ENCODE results near the gene OR7G3.

Gene OR7G3

DNA sequence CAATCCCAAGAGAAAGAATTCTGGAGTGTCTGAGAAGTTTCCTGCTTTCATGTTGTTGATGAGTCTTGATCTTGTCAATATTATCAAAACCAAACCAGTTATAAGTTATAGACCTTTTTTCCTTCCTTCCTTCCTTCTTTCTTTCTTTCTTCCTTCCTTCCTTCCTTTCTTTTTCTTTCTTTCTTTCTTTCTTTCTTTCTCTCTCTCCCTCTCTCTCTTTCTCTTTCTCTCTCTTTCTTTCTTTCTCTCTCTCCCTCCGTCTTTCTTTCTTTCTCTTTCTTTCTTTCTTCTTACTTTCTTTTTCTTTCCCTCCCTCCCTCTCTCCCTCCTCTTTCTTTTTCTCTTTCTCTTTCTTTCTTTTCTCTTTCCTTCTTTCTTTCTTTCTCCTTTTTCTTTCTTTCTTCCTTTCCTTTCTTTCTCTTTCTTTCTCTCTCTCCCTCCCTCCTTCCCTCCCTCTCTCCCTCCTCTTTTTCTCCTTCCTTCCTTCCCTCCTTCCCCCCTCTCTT lies at the start of gene OR7G3:
Gene OR7G3 (minus strand): TSS at position 51 of the 506 bp plus-strand sequence. CDS start 0 bp downstream, at position 51.
- DNase-seq (ENCODE audit: low read depth, low spot score): no peak

DNA sequence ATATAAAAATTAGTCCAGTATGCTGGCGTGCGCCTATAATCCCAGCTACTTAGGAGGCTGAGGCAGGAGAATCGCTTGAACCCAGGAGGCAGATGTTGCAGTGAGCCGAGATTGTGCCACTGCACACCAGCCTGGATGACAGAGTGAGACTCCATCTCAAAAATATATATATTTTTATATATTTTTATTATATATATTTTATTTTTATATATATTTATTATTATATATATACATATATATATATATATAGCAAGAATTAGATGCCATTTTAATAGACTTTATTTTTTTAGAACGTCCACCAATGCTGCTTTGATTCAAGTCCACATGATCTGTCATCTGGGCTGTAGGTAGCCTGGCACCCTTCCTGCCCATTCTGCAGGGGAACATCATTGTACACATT lies 48.6 kb upstream of the OR7G3 start:
- DNase-seq (ENCODE audit: low read depth, low spot score): no peak

DNA sequence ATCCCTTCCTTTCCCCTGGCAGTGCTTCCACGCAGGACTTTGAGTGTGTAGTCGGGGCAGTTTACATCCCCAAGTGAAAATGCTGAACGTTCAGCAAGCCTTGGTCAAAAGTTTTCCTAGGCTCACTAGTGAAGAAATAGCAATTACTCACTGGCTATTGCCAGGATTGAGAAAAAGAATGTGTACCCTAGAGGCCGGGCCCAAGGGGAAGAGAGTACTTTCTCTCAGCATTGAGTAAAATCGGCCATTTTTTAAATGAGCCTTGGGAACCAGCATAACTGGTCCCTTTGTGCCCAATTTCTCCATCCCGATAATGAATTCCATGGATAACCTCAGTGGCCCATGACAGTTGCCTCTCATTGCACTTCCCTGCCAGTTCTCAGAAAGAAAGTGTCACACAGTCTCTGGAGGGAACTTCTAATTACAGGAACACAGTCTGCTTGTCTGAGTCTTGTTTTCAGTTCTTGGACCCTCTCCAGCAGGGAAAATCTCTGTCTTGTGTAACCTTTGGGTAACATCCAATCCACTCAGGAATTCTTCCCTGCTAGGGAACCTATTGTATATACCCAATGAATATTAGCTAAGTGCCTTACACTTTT lies 44.7 kb upstream of the OR7G3 start:
- DNase-seq (ENCODE audit: low read depth, low spot score): no peak

DNA sequence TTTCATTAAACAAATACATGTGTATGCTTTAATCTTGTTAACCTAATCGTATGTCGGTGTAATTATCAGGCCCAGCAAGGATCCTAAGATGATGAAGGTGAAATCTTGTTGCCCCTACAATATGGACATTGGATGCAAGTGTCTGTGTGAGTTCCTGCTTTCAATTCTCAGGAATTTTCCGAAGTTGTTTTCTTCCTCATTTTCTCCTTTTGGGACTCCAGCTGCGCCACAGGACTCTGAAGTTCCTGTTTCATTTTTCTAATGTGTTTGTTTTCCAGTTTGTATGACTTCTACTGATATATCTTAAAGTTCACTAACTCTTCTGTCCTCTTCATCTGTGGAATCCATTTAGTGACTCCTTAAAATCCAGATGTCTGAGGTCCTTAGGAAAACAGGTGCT lies 40.1 kb upstream of the OR7G3 start:
- no peak for DNase-seq (ENCODE audit: low read depth, low spot score)

DNA sequence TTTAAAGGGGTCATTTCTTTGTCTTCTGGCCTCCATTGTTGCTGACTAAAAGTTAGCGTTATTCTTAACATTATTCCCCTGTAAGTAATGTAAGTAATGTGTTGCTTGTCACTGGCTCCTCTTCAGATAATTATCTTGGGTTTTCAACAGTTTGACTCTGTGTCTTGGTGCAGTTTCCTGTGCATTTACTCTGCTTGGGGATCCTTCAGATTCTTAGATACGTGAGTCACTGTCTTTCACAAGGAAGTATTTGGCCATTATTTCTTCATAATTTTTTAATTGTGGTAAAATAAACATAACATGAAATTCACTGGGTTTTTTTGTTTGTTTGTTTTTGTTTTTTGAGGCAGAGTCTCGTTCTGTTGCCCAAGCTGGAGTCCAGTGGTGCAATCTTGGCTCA lies 38.5 kb upstream of the OR7G3 start:
- no peak for DNase-seq (ENCODE audit: low read depth, low spot score)

DNA sequence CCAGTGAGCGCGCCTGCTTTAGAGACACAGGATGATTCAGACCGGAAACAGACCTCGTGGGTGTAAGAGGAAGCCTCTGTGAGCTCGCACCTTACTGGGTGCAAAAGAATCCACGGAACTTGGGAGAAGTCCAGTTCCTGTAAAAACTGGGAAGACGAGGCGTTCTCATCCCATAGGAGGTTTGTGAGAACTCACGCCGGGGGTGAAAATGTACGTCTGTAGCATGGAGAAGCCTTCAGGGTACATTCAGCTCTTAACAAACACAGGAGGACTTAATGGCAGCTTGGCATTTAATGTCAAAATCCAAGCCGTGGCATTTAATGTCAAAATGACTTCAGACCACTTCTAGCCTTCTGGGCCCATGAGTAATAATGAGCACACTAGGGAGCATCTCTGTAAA lies 34.7 kb upstream of the OR7G3 start:
- no peak for DNase-seq (ENCODE audit: low read depth, low spot score)

DNA sequence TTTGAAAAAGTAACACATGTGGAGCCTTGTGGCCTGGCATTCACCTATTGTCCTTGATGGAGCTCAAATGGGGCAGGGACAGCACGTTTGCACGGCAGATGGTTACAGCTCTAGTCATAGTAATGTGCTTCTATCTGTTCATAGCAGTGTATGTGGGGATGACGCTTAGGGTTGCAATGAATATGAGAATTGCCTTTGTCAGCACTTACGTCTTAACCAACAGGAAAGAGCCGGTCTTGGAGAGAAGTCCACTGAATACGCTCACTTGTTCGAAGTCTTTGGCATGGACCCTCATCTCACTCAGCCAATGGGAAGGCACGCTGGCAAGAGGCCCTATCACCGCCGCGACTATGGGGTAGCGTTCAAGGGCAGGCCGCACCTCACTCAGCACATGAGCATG lies 33.1 kb upstream of the OR7G3 start:
- no peak for DNase-seq (ENCODE audit: low read depth, low spot score)

DNA sequence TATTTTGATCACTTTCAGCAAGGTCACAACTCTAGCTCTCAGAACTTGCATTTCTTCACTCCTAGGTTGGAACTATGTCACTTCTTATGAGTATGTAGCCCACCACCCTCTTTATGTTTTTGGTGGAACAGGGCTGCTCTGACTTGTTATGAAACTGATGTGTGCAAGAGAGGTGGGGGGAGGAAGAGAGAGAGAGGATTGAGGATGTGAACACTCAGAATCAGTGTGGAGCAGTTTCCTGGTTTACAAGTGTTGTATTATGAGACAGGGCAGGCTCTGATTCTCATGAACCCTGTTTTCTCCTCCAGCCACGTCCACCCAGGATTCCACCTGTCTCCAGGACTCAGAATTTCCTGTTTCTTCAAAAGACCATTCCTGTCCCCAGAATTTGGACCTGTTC lies 29.6 kb upstream of the OR7G3 start:
- DNase-seq (ENCODE audit: low read depth, low spot score): no peak

DNA sequence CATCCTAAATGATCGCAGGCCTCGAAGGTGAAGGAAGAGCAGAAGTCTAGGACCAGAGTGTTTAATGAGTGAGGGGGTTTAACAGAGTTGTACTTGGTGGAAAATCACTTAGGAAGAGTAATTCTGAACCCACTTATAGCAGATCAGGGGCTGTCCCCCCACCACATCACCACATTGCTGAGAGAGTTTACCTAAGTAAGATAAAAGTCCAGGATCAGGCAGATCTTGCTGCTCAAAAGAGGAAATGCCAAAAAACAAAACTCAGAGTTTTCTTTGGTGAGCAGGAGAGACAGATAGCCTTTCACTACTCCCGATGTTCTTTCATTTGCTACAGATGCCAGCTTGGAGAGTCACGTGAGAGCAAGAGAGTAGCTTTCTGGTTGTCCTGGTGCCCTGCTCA lies 28.8 kb upstream of the OR7G3 start:
- no peak for DNase-seq (ENCODE audit: low read depth, low spot score)

DNA sequence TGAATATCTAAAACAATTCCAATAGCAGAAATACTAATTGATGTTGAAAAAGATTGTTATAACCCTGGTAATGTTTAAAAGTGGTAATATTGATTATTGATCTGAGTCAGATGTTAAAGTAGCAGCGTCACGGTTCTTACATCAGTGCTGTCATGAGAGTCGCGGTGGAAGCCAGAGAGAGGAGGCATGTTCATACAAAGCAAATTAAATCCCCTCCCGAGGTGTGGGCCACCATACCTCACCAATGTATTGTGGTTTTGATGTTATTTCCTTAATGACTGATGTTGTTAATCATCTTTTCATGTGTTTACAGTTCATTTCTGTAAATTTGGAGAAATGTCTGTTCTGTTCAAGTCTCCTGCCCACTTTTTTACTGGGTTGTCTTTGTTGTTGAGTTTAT lies 24.6 kb upstream of the OR7G3 start:
- no peak for DNase-seq (ENCODE audit: low read depth, low spot score)

DNA sequence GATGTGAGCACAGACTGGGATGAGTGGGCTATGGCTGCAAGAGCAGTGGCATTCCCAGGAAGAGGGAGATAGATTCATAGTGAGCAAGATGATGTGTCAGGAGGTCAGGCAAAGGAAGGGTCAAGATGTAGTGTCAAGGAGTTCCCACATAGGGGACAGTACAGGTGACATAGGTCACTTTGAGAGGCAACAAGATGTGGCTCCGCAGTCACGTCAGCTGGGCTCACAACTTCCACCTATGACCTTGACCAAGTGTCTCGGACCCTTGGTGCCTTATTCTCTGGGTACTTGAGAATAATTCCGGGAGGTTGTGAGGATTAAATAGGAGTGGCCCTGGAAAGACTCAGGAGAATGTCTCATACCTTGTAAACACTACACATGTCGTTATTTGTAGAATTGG lies 23.9 kb upstream of the OR7G3 start:
- no peak for DNase-seq (ENCODE audit: low read depth, low spot score)

DNA sequence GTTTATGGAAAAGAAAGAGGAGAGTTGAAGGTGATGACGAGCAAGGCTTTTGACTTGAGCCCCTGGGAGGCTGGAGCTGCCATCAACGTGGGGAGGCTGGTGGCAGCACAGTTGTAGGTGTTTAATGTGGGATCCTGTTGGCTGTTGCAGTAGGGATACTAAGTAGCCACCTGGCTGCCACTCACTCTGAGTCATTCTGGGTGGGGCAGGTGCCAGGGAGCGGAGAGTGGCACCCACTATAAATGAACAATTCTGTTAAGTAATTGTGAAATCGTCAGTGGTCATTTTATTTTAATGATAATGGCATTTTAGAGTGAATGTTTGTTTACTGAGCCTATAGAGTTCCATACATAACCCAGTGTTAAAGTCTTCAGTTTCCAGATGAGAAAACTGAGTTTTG lies 23.2 kb upstream of the OR7G3 start:
- no peak for DNase-seq (ENCODE audit: low read depth, low spot score)

DNA sequence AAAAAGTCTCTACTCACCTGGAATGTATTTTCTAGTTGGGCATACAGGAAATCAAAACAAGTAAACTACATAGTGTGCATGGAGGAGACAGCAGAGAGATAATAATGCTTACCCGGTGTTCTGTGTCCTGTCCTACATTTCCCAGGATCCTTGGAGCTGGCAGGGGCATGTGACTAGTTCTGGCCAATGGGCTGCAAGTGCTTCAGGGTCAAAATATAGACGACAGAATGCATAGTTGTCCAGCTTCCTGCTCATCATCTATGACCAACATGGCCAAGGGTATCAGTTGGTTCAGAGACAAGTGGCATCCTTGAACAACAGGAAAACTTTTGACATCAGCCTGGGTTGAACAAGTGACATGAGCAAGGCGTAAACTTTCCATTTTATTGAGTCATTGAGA lies 21.9 kb upstream of the OR7G3 start:
- DNase-seq (ENCODE audit: low read depth, low spot score): no peak

DNA sequence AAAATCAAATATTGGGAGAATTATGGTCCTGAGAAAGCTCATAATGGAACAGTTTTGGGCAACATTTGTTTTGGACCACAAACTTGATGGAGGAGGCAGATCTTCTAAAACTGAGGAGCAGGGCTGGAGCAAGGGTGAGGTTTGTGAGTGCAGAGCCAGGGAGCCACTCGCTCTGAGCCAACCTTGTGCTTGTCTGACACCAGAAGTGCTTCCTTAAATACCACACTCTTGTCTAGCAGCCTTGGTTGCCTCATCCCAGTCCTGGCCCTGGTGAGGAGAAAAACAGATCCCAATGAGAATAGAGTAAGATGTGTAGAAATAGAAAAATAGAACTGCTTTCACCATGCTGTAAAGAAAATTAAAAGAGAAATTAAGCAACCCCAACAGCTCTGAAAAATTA lies 20.1 kb upstream of the OR7G3 start:
- DNase-seq (ENCODE audit: low read depth, low spot score): no peak

DNA sequence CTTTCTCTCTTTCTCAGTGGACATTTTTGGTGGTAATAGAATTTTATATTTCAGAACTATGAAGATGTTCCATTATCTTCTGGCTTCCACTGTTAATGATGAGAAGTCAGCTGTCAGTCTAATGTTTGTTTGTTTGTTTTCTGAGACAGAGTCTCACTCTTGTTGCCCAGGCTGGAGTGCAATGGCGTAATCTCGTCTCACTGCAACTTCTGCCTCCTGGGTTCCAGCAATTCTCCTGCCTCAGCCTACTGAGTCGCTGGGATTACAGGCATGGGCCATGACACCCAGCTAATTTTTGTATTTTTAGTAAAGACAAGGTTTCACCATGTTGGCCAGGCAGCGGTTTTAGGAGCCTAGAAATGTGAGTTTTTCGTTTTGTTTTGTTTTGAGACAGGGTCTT lies 18.2 kb upstream of the OR7G3 start:
- no peak for DNase-seq (ENCODE audit: low read depth, low spot score)

DNA sequence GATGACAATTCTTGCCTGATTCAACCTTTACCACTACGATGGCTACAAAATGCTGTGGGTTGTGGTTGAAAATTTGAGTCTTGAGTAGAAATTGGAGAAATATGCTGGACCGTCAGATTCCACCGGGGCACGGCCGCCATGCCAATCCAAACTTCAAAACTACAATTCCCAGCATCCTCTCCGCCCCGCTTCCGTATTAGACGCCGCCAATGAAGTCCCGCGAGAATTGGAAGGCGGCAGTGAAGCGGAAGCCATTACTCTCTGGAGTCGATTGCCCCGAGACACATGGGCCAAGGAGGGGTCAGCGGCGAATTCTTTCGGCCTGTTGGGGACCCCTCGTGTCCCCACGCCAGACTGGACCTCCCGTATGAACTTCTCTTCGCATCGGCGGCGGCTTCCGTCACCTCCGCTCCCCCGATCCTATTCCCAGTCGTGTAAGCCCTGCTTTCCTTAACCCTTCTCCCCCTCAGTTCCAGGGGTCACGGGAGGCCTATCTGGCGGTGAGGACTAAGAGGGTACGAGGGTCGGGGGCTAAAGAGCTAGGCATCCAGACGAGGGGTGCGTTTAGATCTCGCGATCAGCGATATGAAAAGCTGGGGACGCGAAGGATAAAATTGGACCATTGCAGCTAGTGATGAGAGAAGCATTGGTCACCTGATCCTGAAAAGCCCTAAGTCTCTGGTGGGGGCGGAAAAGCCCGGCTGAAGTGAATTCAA lies 13.6 kb upstream of the OR7G3 start, which contains the start of gene ZNF317:
Gene ZNF317 (plus strand): TSS at position 239 of the 716 bp plus-strand sequence. CDS start 15,620 bp downstream, outside the sequence.
- peak; percentile 50 for DNase-seq (ENCODE audit: low read depth, low spot score)

DNA sequence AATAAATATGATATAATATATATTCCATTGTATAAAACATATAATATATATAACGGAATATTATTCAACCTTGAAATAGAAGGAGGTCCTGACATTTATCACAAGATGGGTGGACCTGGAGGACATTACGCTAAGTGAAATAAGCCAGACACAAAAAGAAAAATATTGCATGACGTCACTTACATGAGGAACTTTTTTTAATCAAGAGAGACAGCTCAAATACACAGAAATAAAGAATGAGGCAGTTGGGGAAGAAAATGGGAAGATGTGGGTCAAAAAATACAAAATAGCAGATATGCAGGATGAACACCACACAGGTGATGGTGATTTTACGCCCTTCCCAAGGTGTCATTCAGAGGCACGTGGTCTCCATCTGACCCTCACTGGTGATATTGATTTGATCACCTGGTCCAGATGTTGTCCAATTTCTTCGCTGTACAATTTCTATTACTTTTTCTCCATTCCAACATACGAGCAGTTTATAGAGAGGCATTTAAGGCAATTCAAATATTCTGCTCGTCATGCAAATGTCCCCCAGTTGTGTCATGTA lies 12.9 kb upstream of the OR7G3 start:
- DNase-seq (ENCODE audit: low read depth, low spot score): no peak

DNA sequence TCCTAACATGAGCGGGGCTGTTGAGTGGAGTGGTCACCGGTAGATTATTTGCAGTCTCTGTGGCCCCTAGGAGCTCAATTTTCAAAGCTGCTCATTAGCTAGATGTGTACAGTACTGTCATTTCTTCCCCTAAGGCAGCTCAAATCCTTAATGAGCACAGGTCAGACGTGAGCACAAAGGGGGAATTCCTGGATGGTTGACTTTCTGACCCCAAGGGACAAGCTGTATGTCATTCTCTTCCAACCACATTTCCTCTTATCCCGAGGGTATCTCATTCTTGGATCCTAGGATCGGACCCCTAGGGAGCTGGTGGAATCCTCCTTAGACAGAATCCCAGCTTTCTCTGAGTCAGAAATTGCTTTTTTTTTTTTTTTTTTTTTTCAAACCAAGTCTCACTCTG lies 5.7 kb upstream of the OR7G3 start:
- DNase-seq (ENCODE audit: low read depth, low spot score): no peak

DNA sequence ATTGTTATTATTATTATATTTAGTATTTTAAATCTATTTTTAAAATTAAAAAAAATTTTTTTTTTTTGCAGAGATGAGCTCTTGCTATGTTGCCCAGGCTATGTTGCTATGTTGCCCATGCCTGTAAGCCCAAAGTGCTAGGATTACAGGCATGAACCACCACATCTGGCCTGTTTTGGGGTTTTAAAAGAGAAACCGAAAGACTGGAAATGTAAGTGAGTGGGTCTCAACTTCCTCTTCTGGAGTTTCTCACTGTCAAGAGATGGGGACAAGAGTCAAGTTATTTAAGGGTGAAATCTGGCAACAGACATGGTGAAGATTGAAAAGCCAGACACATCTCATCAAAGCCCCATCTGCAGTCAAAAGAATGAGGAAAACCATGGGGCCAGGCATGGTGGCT lies 4.2 kb upstream of the OR7G3 start:
- no peak for DNase-seq (ENCODE audit: low read depth, low spot score)

DNA sequence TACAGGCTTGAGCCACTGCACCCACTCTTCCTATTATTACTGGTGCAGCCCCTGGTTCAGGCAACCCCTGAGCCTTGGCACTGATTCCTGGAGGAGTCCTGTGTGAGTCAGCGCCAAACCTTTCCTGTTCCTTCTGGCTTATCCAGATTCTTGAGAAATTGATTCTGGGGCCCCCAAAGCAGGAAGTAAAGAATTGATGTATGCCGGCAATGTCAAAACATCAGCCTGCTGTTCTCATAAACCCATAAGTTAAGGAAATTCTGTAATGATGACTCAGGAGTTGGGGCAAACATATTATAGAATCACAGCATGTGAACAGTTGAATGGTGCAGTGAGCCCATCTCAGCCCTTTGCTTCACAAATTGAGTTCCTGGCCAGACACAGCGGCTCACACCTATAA lies 1.4 kb upstream of the OR7G3 start:
- no peak for DNase-seq (ENCODE audit: low read depth, low spot score)

DNA sequence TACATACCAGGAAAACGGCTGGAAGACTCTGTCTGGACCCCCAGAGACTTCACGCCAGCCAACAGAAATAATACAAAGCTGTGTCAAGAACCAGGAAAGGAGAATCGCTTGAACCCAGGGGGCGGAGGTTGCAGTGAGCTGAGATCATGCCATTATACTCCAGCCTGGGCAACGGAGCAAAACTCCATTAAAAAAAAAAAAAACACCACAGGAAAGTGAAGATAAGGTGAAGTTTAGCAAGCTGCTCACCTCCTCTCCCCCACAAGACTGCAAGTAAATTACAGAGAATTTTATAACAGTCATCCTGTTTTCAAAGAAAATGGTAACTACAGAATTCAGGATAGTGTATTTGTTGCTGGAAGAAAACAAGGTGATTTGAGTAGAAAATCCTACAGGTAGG lies 10.2 kb downstream of the OR7G3 start:
- no peak for DNase-seq (ENCODE audit: low read depth, low spot score)

DNA sequence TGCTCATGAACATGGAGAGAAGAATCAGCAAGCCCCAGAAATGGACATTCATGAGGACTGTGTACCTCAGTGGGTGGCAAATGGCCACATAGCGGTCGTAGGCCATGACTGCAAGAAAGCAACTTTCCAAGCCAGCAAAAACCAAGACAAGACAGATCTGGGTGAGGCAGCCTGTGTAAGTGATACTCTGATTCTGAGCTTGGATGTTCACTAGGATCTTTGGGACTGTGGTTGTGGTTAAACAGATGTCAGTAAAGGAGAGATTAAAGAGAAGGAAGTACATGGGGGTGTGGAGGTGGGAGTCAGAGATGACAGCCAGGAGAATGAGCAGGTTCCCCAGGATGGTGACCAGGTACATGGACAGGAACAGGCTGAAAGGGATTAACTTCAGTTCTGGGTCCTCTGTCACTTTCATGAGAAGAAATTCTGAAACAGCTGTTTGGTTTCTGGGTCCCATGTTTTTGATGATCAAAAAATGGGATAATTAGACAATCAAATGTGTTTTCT lies 11.4 kb downstream of the OR7G3 start, which contains the start of gene OR7G1:
Gene OR7G1 (minus strand): TSS at position 457 of the 507 bp plus-strand sequence. CDS start 0 bp downstream, at position 457.
- no peak for DNase-seq (ENCODE audit: low read depth, low spot score)

DNA sequence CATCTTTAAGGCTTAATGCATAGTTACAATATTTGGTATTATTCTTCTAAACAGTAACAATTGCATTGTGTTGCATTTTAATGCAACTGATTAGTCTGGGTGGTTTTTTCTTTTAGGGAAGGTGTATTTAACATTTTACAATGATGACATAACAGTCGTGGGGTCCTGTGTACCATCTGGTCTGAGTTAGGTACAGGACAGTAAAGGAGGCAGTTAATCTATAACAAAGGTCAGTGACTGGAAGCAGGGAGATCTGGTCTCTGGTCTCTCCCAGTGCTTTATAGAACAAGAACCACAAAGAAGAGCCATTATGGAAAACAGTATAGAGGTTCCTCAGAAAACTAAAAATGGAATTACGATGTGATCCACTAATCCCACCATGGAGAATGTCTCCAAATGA lies 16.8 kb downstream of the OR7G3 start:
- no peak for DNase-seq (ENCODE audit: low read depth, low spot score)

Measured in iPS DF 19.7 (cell line).